Uterus (tissue), 4 donors: ENCODE measurements around the gene MST1R. TPM values are rescaled to one million over a fixed set of nuclear protein-coding genes. Genes with fewer than 3 reads are reported as not detected.

Source experiments
- DNase-seq, 2 donors: peaks; one replicate each; pipeline ENCODE4 v3.0.0-alpha.2; 2019 to 2020
- H3K27ac ChIP-seq, 2 donors: fragments of 200-600 bp; sonication (generic); 1 replicate in 1 of 2; 2 replicates in 1 of 2; pipeline ENCODE4 v1.5.1; 2016 to 2018
- H3K27me3 ChIP-seq, 2 donors: fragments of 200-600 bp; sonication (generic); one replicate each; pipeline ENCODE4 v1.5.1; 2018 to 2019; ENCODE audit warnings: control low read depth in 1 of 2
- H3K36me3 ChIP-seq, 2 donors: fragments of 200-600 bp; sonication (generic); one replicate each; pipeline ENCODE4 v1.5.1; 2019; ENCODE audit warnings: control low read depth in 1 of 2
- H3K4me1 ChIP-seq, 2 donors: fragments of 200-600 bp; sonication (generic); one replicate each; pipeline ENCODE4 v1.5.1; 2018 to 2019; ENCODE audit warnings: control low read depth in 1 of 2
- H3K4me3 ChIP-seq, 2 donors: fragments of 200-600 bp; sonication (generic); 1 replicate in 1 of 2; 2 replicates in 1 of 2; pipeline ENCODE4 v1.5.1; 2018 to 2019; ENCODE audit warnings: mild to moderate bottlenecking in 1 of 2
- H3K9me3 ChIP-seq, 2 donors: fragments of 200-600 bp; sonication (generic); one replicate each; pipeline ENCODE4 v1.5.1; 2019; ENCODE audit warnings: control low read depth in 1 of 2
- CTCF ChIP-seq, 4 experiments: fragments of 200-600 bp in 2 of 4; fragments of 450-650 bp in 2 of 4; sonication (generic) in 2 of 4; IDR thresholded peaks; one replicate each; pipeline ENCODE4 v1.5.1; 2016 to 2019; ENCODE audit warnings: antibody characterized with exemption in 4 of 4, mild to moderate bottlenecking in 2 of 4, moderate library complexity in 1 of 4
- POLR2A ChIP-seq, 2 donors: fragments of 450-650 bp; IDR thresholded peaks; one replicate each; pipeline ENCODE4 v1.6.1; 2016; ENCODE audit warnings: antibody characterized with exemption in 2 of 2, mild to moderate bottlenecking in 1 of 2, moderate library complexity in 1 of 2
- intact Hi-C: fragments of 100-400 bp; cut with DNase I; formaldehyde crosslinking; loops from one replicate; pipeline ENCODE4 v1.15.1; 2023; ENCODE audit warnings: low total_unique reads
- total RNA-seq, 4 donors: library from RNA; depleted of rRNA in 3 of 4; stranded (reverse); fragments of >200 nt in 3 of 4; gene quantifications; one replicate each; pipeline versions ENCODE4 v1.1.0 to v1.2.4, GENCODE V29; 2014 to 2023
- donor health status: DM: yes; HTN: yes; CAD: no.

Gene MST1R
- total RNA-seq, 4 donors from 2014 or later, result under 0.01 to 4.9 (median 1.5) TPM

GRCh38 chr3:49902511-49903345, 945 bp downstream of the MST1R start:
- H3K4me3 ChIP-seq, result no peak overlapping the region
- intact Hi-C loops, result no loop called here

GRCh38 chr3:49901366-49902339, 2.0 kb downstream of the MST1R start:
- H3K4me3 ChIP-seq, result no peak overlapping the region
- no peak for DNase-seq
- no peaks in the 10 kb centered on the region for H3K36me3 ChIP-seq
- H3K9me3 ChIP-seq, result no peaks in the 10 kb centered on the region
- H3K27ac ChIP-seq, result no peak overlapping the region
- H3K4me1 ChIP-seq, result no peaks in the 10 kb centered on the region
- TF ChIP-seq CTCF (IDR thresholded peaks at IDR 0.05), result no peak
- no peak for TF ChIP-seq POLR2A (IDR thresholded peaks at IDR 0.05)
- H3K27me3 ChIP-seq, result no peaks in the 10 kb centered on the region
- intact Hi-C loops, result no loop called here

More at GRCh38 chr3:49902511-49903345, 945 bp downstream of the MST1R start:
- H3K9me3 ChIP-seq, result no peaks in the 10 kb centered on the region
- no peak overlapping the region for H3K27ac ChIP-seq
- DNase-seq, result no peak
- TF ChIP-seq CTCF (IDR thresholded peaks at IDR 0.05) (no peak), POLR2A (IDR thresholded peaks at IDR 0.05) (no peak)
- no peaks in the 10 kb centered on the region for H3K36me3 ChIP-seq
- no peaks in the 10 kb centered on the region for H3K27me3 ChIP-seq
- H3K4me1 ChIP-seq, result no peaks in the 10 kb centered on the region

GRCh38 chr3:49900491-49901153, 3.1 kb downstream of the MST1R start:
- Histone ChIP-seq H3K27me3 (no peaks in the 10 kb centered on the region), H3K36me3 (no peaks in the 10 kb centered on the region), H3K9me3 (no peaks in the 10 kb centered on the region), H3K4me3 (no peak overlapping the region), H3K4me1 (no peaks in the 10 kb centered on the region), H3K27ac (no peak overlapping the region)
- TF ChIP-seq CTCF (IDR thresholded peaks at IDR 0.05), result no peak
- TF ChIP-seq POLR2A (IDR thresholded peaks at IDR 0.05), result no peak
- no peak for DNase-seq
- intact Hi-C loops, result no loop called here

- Histone ChIP-seq H3K27me3 (no peaks in the 10 kb centered on the region), H3K4me1 (no peaks in the 10 kb centered on the region), H3K9me3 (no peaks in the 10 kb centered on the region), H3K4me3 (no peak overlapping the region), H3K27ac (no peak overlapping the region), H3K36me3 (no peaks in the 10 kb centered on the region)
- TF ChIP-seq CTCF (IDR thresholded peaks at IDR 0.05), result no peak
- no peak for TF ChIP-seq POLR2A (IDR thresholded peaks at IDR 0.05)
- intact Hi-C loops, result no loop called here
- no peak for DNase-seq
Measured at GRCh38 chr3:49899815-49900214, 3.9 kb downstream of the MST1R start.
